Neuron (in vitro differentiated cells): ENCODE measurements around the gene RNF34.

Experiments used
- H2AFZ ChIP-seq: one replicate; pipeline ENCODE4 v1.6.1; 2013; ENCODE audit warnings: low read depth, mild to moderate bottlenecking, inconsistent platforms, low read length, moderate library complexity
- H3K27me3 ChIP-seq: one replicate; pipeline ENCODE4 v1.6.1; 2013; ENCODE audit warnings: low read length; ENCODE audit not compliant: insufficient read depth
- H3K36me3 ChIP-seq: one replicate; pipeline ENCODE4 v1.6.1; 2013; ENCODE audit warnings: low read length; ENCODE audit not compliant: insufficient read depth
- H3K4me1 ChIP-seq: one replicate; pipeline ENCODE4 v1.6.1; 2013; ENCODE audit warnings: low read length; ENCODE audit not compliant: insufficient read depth
- H3K4me3 ChIP-seq: 2 replicates; pipeline ENCODE4 v1.5.1; 2013; ENCODE audit warnings: mild to moderate bottlenecking, low read length, moderate library complexity
- H3K9me3 ChIP-seq: one replicate; pipeline ENCODE4 v1.6.1; 2013; ENCODE audit warnings: low read length

The RNF34 gene

GRCh38 chr12:121399391-121400331, at the start of gene RNF34:
TSS of gene RNF34 (plus strand) at chr12:121400118. CDS start at chr12:121400213, 95 bp downstream.
- H3K36me3 ChIP-seq: peaks cover 9% of the 10 kb centered on the region
- no peaks in the 10 kb centered on the region for H3K27me3 ChIP-seq
- H2AFZ ChIP-seq: peak within 1 kb of the TSS; percentile 68
- H3K4me3 ChIP-seq: peak within 1 kb of the TSS; percentile 93
- no peaks in the 10 kb centered on the region for H3K9me3 ChIP-seq
- H3K4me1 ChIP-seq: peaks cover 22% of the 10 kb centered on the region

- H2AFZ ChIP-seq: peak within 1 kb of the TSS; percentile 39
Measured at GRCh38 chr12:121351820-121352681, 47.9 kb upstream of the RNF34 start, which contains the start of gene ANAPC5. TSS of gene ANAPC5 (minus strand) at chr12:121352411. CDS start at chr12:121352340, 71 bp downstream.

GRCh38 chr12:121352682-121353018, 47.3 kb upstream of the RNF34 start:
- Histone ChIP-seq H2AFZ (peak overlapping the region; percentile 22), H3K4me3 (peak overlapping the region; percentile 66), H3K27me3 (no peaks in the 10 kb centered on the region), H3K9me3 (no peaks in the 10 kb centered on the region), H3K36me3 (peaks cover 4% of the 10 kb centered on the region), H3K4me1 (peaks cover 5% of the 10 kb centered on the region)

More at GRCh38 chr12:121351820-121352681, 47.9 kb upstream of the RNF34 start, which contains the start of gene ANAPC5:
- H3K4me1 ChIP-seq: peaks cover 5% of the 10 kb centered on the region
- H3K27me3 ChIP-seq: no peaks in the 10 kb centered on the region
- no peaks in the 10 kb centered on the region for H3K9me3 ChIP-seq
- H3K4me3 ChIP-seq: peak within 1 kb of the TSS; percentile 66
- peaks cover 8% of the 10 kb centered on the region for H3K36me3 ChIP-seq

- Histone ChIP-seq H3K36me3 (no peaks in the 10 kb centered on the region), H3K4me1 (peaks cover 5% of the 10 kb centered on the region), H3K9me3 (no peaks in the 10 kb centered on the region), H3K27me3 (no peaks in the 10 kb centered on the region), H2AFZ (no peak overlapping the region), H3K4me3 (no peak overlapping the region)
Measured at GRCh38 chr12:121355818-121356217, 44.1 kb upstream of the RNF34 start.

- Histone ChIP-seq H2AFZ (no peak overlapping the region), H3K4me3 (no peak overlapping the region), H3K36me3 (no peaks in the 10 kb centered on the region), H3K9me3 (no peaks in the 10 kb centered on the region), H3K4me1 (no peaks in the 10 kb centered on the region), H3K27me3 (no peaks in the 10 kb centered on the region)
Measured at GRCh38 chr12:121356657-121357056, 43.3 kb upstream of the RNF34 start.

GRCh38 chr12:121357331-121357730, 42.6 kb upstream of the RNF34 start:
- no peaks in the 10 kb centered on the region for H3K36me3 ChIP-seq
- H3K4me1 ChIP-seq: no peaks in the 10 kb centered on the region
- H3K4me3 ChIP-seq: no peak overlapping the region

GRCh38 chr12:121358073-121358472, 41.8 kb upstream of the RNF34 start:
- H2AFZ ChIP-seq: no peak overlapping the region
- no peaks in the 10 kb centered on the region for H3K9me3 ChIP-seq
- no peaks in the 10 kb centered on the region for H3K4me1 ChIP-seq
- H3K27me3 ChIP-seq: no peaks in the 10 kb centered on the region
- no peaks in the 10 kb centered on the region for H3K36me3 ChIP-seq
- H3K4me3 ChIP-seq: no peak overlapping the region

More at GRCh38 chr12:121357331-121357730, 42.6 kb upstream of the RNF34 start:
- no peaks in the 10 kb centered on the region for H3K9me3 ChIP-seq
- H2AFZ ChIP-seq: no peak overlapping the region
- H3K27me3 ChIP-seq: no peaks in the 10 kb centered on the region

DNA sequence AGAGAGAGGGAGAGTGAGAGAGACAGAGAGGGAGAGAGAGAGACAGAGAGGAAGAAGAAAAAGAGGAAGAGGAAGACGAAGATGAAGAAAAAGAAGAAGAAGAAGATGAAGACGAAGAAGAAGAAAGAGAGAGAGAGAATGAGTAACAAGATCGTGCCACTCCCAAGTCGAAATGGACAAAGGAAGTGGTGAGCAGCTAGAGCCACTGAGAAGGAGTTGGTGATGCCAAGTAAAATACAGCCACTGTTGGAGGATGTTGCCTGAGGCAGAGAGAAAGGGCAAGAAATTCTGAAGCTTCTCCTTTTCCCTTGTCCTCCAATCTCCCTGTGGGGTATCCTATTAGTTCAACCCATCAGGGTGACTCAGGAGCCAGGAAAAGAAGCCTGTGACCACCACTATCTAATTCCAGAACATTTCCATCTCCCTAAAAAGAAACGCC, 35.2 kb upstream of the RNF34 start:
- Histone ChIP-seq H3K4me1 (no peaks in the 10 kb centered on the region), H3K4me3 (no peak overlapping the region), H2AFZ (no peak overlapping the region), H3K9me3 (no peaks in the 10 kb centered on the region), H3K36me3 (no peaks in the 10 kb centered on the region), H3K27me3 (no peaks in the 10 kb centered on the region)

DNA sequence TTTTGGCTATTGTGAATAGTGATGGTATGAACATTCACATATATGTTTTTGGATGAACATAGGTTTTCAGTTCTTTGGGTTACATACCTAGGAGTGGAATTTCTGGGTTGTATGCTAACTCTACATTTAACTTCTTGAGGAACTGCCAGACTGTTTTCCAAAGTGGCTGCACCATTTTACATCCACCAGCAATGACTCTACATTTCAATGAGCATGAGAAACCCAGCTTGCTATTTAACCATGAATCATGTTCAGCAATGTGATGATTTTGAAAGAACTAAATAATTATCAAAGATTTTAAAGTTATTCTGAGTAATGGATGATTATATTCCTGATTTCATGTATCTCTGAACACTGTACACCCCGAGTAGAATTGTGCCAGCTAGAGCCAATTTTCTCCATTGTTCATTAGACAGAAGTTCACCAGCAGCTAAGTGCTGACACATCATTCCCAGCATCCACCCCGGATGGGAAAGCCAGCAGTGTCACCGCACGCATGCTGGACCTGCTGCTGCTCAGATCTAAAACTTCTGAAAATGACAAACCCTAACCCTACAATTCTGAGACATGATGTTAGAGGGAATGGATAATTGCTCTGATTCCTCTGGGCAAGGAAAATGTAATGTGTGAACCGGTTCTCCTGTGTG, 34.4 kb upstream of the RNF34 start:
- no peak overlapping the region for H2AFZ ChIP-seq
- H3K9me3 ChIP-seq: no peaks in the 10 kb centered on the region
- no peaks in the 10 kb centered on the region for H3K27me3 ChIP-seq
- H3K4me1 ChIP-seq: no peaks in the 10 kb centered on the region
- no peak overlapping the region for H3K4me3 ChIP-seq
- H3K36me3 ChIP-seq: no peaks in the 10 kb centered on the region

- Histone ChIP-seq H2AFZ (no peak overlapping the region), H3K9me3 (no peaks in the 10 kb centered on the region), H3K36me3 (no peaks in the 10 kb centered on the region), H3K4me3 (no peak overlapping the region), H3K4me1 (no peaks in the 10 kb centered on the region), H3K27me3 (no peaks in the 10 kb centered on the region)
Measured at GRCh38 chr12:121366063-121366459, 33.9 kb upstream of the RNF34 start.

- H3K4me3 ChIP-seq: no peak overlapping the region
- no peaks in the 10 kb centered on the region for H3K36me3 ChIP-seq
- no peak overlapping the region for H2AFZ ChIP-seq
- no peaks in the 10 kb centered on the region for H3K4me1 ChIP-seq
- no peaks in the 10 kb centered on the region for H3K27me3 ChIP-seq
- H3K9me3 ChIP-seq: no peaks in the 10 kb centered on the region
Measured at GRCh38 chr12:121371404-121371803, 28.5 kb upstream of the RNF34 start.

DNA sequence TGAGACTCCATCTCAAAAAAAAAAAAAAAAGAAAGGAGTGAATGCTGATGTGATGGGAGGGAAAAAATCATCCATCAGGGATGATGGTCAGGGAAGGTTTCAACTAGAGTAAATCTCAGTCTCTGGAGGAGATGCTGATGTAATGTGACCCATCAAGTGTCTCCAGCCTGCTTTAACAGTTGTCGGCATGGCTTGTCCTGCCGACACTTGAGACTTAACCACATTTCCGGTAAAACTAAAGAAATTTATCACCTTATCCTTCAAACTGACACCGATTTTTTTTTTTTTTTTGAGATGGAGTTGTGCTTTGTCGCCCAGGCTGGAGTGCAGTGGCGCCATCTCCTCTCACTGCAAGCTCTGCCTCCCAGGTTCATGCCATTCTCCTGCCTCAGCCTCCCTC, 26.2 kb upstream of the RNF34 start:
- H2AFZ ChIP-seq: no peak overlapping the region
- H3K9me3 ChIP-seq: no peaks in the 10 kb centered on the region
- H3K27me3 ChIP-seq: no peaks in the 10 kb centered on the region
- no peaks in the 10 kb centered on the region for H3K4me1 ChIP-seq
- no peak overlapping the region for H3K4me3 ChIP-seq
- H3K36me3 ChIP-seq: no peaks in the 10 kb centered on the region
